SK-N-SH (cell line): ENCODE data around the gene LHPP.

Experiments used
- CHD2 ChIP-seq: fragments of 150-350 bp; IDR thresholded peaks from 2 replicates; pipeline ENCODE4 v1.6.1; 2018; ENCODE audit warnings: low read length; ENCODE audit not compliant: partially characterized antibody
- CTCF ChIP-seq: fragments of 200-600 bp; sonication (generic); IDR thresholded peaks from 2 replicates; pipeline ENCODE4 v1.6.1; 2017; ENCODE audit warnings: antibody characterized with exemption, mild to moderate bottlenecking, moderate library complexity
- EZH2phosphoT487 ChIP-seq: fragments of 200-600 bp; sonication (generic); IDR thresholded peaks from 2 replicates; pipeline ENCODE4 v1.6.1; 2017; ENCODE audit warnings: low read depth, mixed run types, mild to moderate bottlenecking, antibody characterized with exemption, moderate library complexity, borderline replicate concordance
- FOXM1 ChIP-seq: IDR thresholded peaks from 2 replicates; pipeline ENCODE4 v1.4.0; 2012; ENCODE audit warnings: low read depth, mild to moderate bottlenecking
- GATA2 ChIP-seq: sonication (generic); formaldehyde crosslinking; IDR thresholded peaks from 2 replicates; pipeline ENCODE4 v1.5.0; 2020; ENCODE audit warnings: mild to moderate bottlenecking, missing genetic modification reagents
- POLR2AphosphoS5 ChIP-seq: IDR thresholded peaks from 2 replicates; pipeline ENCODE4 v1.6.1; 2012; ENCODE audit warnings: low read depth, low read length
- RAD21 ChIP-seq: IDR thresholded peaks from 2 replicates; pipeline ENCODE4 v1.6.1; 2012; ENCODE audit warnings: mild to moderate bottlenecking, low read length
- TCF12 ChIP-seq: IDR thresholded peaks from 2 replicates; pipeline ENCODE4 v1.4.0; 2012
- TEAD4 ChIP-seq: IDR thresholded peaks from 2 replicates; pipeline ENCODE4 v1.4.0; 2012; ENCODE audit warnings: mild to moderate bottlenecking, borderline replicate concordance; ENCODE audit not compliant: insufficient read depth
- TF ChIP-seq, protein P1 (sequence below): IDR thresholded peaks from 2 replicates; pipeline ENCODE4 v1.6.1; 2012; ENCODE audit warnings: mild to moderate bottlenecking, low read depth, low read length, moderate library complexity
- TF ChIP-seq, protein P2 (sequence below): IDR thresholded peaks from 2 replicates; pipeline ENCODE4 v1.4.0; 2012; ENCODE audit warnings: low read depth, borderline replicate concordance

GRCh38 chr10:124653311-124653710 is 191.7 kb downstream of the LHPP start:
- TF ChIP-seq CTCF (no peak), RAD21 (no peak), GATA2 (no peak), POLR2AphosphoS5 (no peak), EZH2phosphoT487 (no peak), FOXM1 (no peak), TEAD4 (no peak), CHD2 (no peak), TCF12 (no peak)
- TF ChIP-seq, protein P1, sequence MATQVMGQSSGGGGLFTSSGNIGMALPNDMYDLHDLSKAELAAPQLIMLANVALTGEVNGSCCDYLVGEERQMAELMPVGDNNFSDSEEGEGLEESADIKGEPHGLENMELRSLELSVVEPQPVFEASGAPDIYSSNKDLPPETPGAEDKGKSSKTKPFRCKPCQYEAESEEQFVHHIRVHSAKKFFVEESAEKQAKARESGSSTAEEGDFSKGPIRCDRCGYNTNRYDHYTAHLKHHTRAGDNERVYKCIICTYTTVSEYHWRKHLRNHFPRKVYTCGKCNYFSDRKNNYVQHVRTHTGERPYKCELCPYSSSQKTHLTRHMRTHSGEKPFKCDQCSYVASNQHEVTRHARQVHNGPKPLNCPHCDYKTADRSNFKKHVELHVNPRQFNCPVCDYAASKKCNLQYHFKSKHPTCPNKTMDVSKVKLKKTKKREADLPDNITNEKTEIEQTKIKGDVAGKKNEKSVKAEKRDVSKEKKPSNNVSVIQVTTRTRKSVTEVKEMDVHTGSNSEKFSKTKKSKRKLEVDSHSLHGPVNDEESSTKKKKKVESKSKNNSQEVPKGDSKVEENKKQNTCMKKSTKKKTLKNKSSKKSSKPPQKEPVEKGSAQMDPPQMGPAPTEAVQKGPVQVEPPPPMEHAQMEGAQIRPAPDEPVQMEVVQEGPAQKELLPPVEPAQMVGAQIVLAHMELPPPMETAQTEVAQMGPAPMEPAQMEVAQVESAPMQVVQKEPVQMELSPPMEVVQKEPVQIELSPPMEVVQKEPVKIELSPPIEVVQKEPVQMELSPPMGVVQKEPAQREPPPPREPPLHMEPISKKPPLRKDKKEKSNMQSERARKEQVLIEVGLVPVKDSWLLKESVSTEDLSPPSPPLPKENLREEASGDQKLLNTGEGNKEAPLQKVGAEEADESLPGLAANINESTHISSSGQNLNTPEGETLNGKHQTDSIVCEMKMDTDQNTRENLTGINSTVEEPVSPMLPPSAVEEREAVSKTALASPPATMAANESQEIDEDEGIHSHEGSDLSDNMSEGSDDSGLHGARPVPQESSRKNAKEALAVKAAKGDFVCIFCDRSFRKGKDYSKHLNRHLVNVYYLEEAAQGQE, result no peak
- TF ChIP-seq, protein P2, sequence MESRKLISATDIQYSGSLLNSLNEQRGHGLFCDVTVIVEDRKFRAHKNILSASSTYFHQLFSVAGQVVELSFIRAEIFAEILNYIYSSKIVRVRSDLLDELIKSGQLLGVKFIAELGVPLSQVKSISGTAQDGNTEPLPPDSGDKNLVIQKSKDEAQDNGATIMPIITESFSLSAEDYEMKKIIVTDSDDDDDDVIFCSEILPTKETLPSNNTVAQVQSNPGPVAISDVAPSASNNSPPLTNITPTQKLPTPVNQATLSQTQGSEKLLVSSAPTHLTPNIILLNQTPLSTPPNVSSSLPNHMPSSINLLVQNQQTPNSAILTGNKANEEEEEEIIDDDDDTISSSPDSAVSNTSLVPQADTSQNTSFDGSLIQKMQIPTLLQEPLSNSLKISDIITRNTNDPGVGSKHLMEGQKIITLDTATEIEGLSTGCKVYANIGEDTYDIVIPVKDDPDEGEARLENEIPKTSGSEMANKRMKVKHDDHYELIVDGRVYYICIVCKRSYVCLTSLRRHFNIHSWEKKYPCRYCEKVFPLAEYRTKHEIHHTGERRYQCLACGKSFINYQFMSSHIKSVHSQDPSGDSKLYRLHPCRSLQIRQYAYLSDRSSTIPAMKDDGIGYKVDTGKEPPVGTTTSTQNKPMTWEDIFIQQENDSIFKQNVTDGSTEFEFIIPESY, result no peak
